IPS-15b (cell line): ENCODE measurements around the gene DPPA3.
"Not testable (repeated sequence)": the region's sequence is repeated elsewhere in the genome, so short reads cannot be mapped to it uniquely, and the experiment has no call there.

ENCODE experiments used
- H3K27me3 ChIP-seq: one replicate; pipeline ENCODE4 v1.6.1; 2013; ENCODE audit warnings: low read length; ENCODE audit not compliant: control insufficient read depth, insufficient read depth
- H3K36me3 ChIP-seq: one replicate; pipeline ENCODE4 v1.6.1; 2013; ENCODE audit warnings: low read length; ENCODE audit not compliant: control insufficient read depth, insufficient read depth
- H3K4me1 ChIP-seq: one replicate; pipeline ENCODE4 v1.6.1; 2013; ENCODE audit warnings: mild to moderate bottlenecking, low read length; ENCODE audit not compliant: control insufficient read depth, insufficient read depth
- H3K4me3 ChIP-seq: one replicate; pipeline ENCODE4 v1.5.1; 2013; ENCODE audit warnings: low read depth, low read length
- H3K9ac ChIP-seq: one replicate; pipeline ENCODE4 v1.6.1; 2013; ENCODE audit warnings: low read depth, mild to moderate bottlenecking, low read length
- H3K9me3 ChIP-seq: one replicate; pipeline ENCODE4 v1.6.1; 2013; ENCODE audit warnings: mild to moderate bottlenecking, low read length; ENCODE audit not compliant: control insufficient read depth, insufficient read depth

The DPPA3 gene

GRCh38 chr12:7732993-7733392 is 21.8 kb downstream of the DPPA3 start:
- Histone ChIP-seq H3K9ac (no peak overlapping the region), H3K4me1 (peaks cover 4% of the 10 kb centered on the region), H3K4me3 (no peak overlapping the region)

GRCh38 chr12:7747246-7747645 is 36.0 kb downstream of the DPPA3 start, which contains the start of gene CLEC4C:
CLEC4C (minus strand) TSS chr12:7747375; CDS start chr12:7747348, 27 bp downstream.
- Histone ChIP-seq H3K4me1 (no peaks in the 10 kb centered on the region), H3K9ac (no peak within 1 kb of the TSS), H3K4me3 (no peak within 1 kb of the TSS), H3K9me3 (no peaks in the 10 kb centered on the region), H3K36me3 (no peaks in the 10 kb centered on the region), H3K27me3 (no peaks in the 10 kb centered on the region)

More at GRCh38 chr12:7732993-7733392, 21.8 kb downstream of the DPPA3 start:
- no peaks in the 10 kb centered on the region for H3K9me3 ChIP-seq
- H3K27me3 ChIP-seq = no peaks in the 10 kb centered on the region
- H3K36me3 ChIP-seq = no peaks in the 10 kb centered on the region

GRCh38 chr12:7748852-7749251 is 37.6 kb downstream of the DPPA3 start:
- Histone ChIP-seq H3K4me3 (no peak overlapping the region), H3K9ac (no peak overlapping the region), H3K36me3 (no peaks in the 10 kb centered on the region), H3K9me3 (no peaks in the 10 kb centered on the region), H3K27me3 (no peaks in the 10 kb centered on the region), H3K4me1 (no peaks in the 10 kb centered on the region)

- Histone ChIP-seq H3K4me3 (no peak overlapping the region), H3K4me1 (no peaks in the 10 kb centered on the region), H3K27me3 (no peaks in the 10 kb centered on the region)
These were observed 38.2 kb downstream of the DPPA3 start for GRCh38 chr12:7749442-7749841.

GRCh38 chr12:7750350-7750749 is 39.1 kb downstream of the DPPA3 start:
- Histone ChIP-seq H3K4me1 (no peaks in the 10 kb centered on the region), H3K9me3 (no peaks in the 10 kb centered on the region), H3K9ac (no peak overlapping the region), H3K36me3 (no peaks in the 10 kb centered on the region), H3K4me3 (no peak overlapping the region), H3K27me3 (no peaks in the 10 kb centered on the region)

More at GRCh38 chr12:7749442-7749841, 38.2 kb downstream of the DPPA3 start:
- H3K9me3 ChIP-seq = no peaks in the 10 kb centered on the region
- H3K9ac ChIP-seq = no peak overlapping the region
- no peaks in the 10 kb centered on the region for H3K36me3 ChIP-seq

GRCh38 chr12:7751394-7751793 is 40.2 kb downstream of the DPPA3 start:
- H3K9me3 ChIP-seq = no peaks in the 10 kb centered on the region
- H3K9ac ChIP-seq = no peak overlapping the region
- no peaks in the 10 kb centered on the region for H3K36me3 ChIP-seq
- no peaks in the 10 kb centered on the region for H3K27me3 ChIP-seq
- H3K4me1 ChIP-seq = no peaks in the 10 kb centered on the region
- no peak overlapping the region for H3K4me3 ChIP-seq

GRCh38 chr12:7751941-7752922 is 41.0 kb downstream of the DPPA3 start:
- not testable (repeated sequence) for H3K27me3 ChIP-seq, H3K9me3 ChIP-seq, H3K36me3 ChIP-seq, H3K4me3 ChIP-seq, H3K4me1 ChIP-seq, H3K9ac ChIP-seq

- not testable (repeated sequence) for H3K4me1 ChIP-seq, H3K9me3 ChIP-seq, H3K9ac ChIP-seq, H3K36me3 ChIP-seq, H3K4me3 ChIP-seq, H3K27me3 ChIP-seq
These were observed 44.4 kb downstream of the DPPA3 start for GRCh38 chr12:7755668-7756067.

GRCh38 chr12:7756993-7757392 is 45.8 kb downstream of the DPPA3 start:
- H3K36me3 ChIP-seq = no peaks in the 10 kb centered on the region
- no peaks in the 10 kb centered on the region for H3K27me3 ChIP-seq
- H3K9ac ChIP-seq = no peak overlapping the region
- no peak overlapping the region for H3K4me3 ChIP-seq
- H3K9me3 ChIP-seq = no peaks in the 10 kb centered on the region
- H3K4me1 ChIP-seq = peaks cover 7% of the 10 kb centered on the region

GRCh38 chr12:7758766-7759140 is 47.5 kb downstream of the DPPA3 start:
- no peak overlapping the region for H3K9ac ChIP-seq
- H3K9me3 ChIP-seq = no peaks in the 10 kb centered on the region
- no peak overlapping the region for H3K4me3 ChIP-seq
- H3K36me3 ChIP-seq = no peaks in the 10 kb centered on the region
- H3K27me3 ChIP-seq = no peaks in the 10 kb centered on the region
- peaks cover 10% of the 10 kb centered on the region for H3K4me1 ChIP-seq
